Adrenal gland (tissue), 12 donors: ENCODE results near the gene EGFLAM. TPM values are rescaled to one million over a fixed set of nuclear protein-coding genes. Genes with fewer than 3 reads are reported as not detected.

Experiments
- DNase-seq, 7 donors: peaks; one replicate each; pipeline ENCODE4 v3.0.0-alpha.2; 2019 to 2020
- H3K27ac ChIP-seq, 5 donors: fragments of 200-600 bp; sonication (generic) in 4 of 5; 1 replicate in 3 of 5; 2 replicates in 2 of 5; pipeline versions ENCODE4 v1.5.1 to v1.8.0; 2016 to 2020; ENCODE audit warnings: mild to moderate bottlenecking in 1 of 5
- H3K27me3 ChIP-seq: fragments of 200-600 bp; 2 replicates; pipeline ENCODE4 v1.8.0; 2021
- H3K36me3 ChIP-seq, 2 donors: fragments of 200-600 bp; replicated peaks in 1 of 2; 1 replicate in 1 of 2; 2 replicates in 1 of 2; pipeline versions ENCODE4 v1.5.1 to v1.8.0; 2018 to 2022
- H3K4me1 ChIP-seq, 2 donors: fragments of 200-600 bp; replicated peaks in 1 of 2; 1 replicate in 1 of 2; 2 replicates in 1 of 2; pipeline versions ENCODE4 v1.5.1 to v1.8.0; 2018 to 2021
- H3K4me3 ChIP-seq, 4 donors: fragments of 200-600 bp; sonication (generic) in 3 of 4; one replicate each; pipeline ENCODE4 v1.5.1; 2016 to 2018
- H3K9me3 ChIP-seq, 3 donors: fragments of 200-600 bp; sonication (generic) in 1 of 3; replicated peaks in 1 of 3; 1 replicate in 2 of 3; 2 replicates in 1 of 3; pipeline versions ENCODE4 v1.5.1 to v1.8.0; 2016 to 2021
- CTCF ChIP-seq, 6 experiments: fragments of 450-650 bp in 4 of 6; fragments of 200-600 bp in 2 of 6; sonication (generic) in 1 of 6; IDR thresholded peaks; 1 replicate in 5 of 6; 2 replicates in 1 of 6; pipeline versions ENCODE4 v1.5.1 to v1.8.0; 2016 to 2021; ENCODE audit warnings: antibody characterized with exemption in 6 of 6, mild to moderate bottlenecking in 2 of 6, moderate library complexity in 1 of 6
- POLR2A ChIP-seq, 2 donors: fragments of 450-650 bp; IDR thresholded peaks; one replicate each; pipeline ENCODE4 v1.6.1; 2017; ENCODE audit warnings: antibody characterized with exemption in 2 of 2, mild to moderate bottlenecking in 2 of 2, moderate library complexity in 1 of 2
- WGBS, 4 donors: extraction: QIAGEN DNeasy Blood & Tissue Kit in 2 of 4; methylation state at CpG; one replicate each; pipeline versions ENCODE4 v1.1.5 to v1.1.7; 2013 to 2017; 5-methylcytosine and 5-hydroxymethylcytosine counted together
- intact Hi-C, 2 donors: fragments of 100-400 bp; cut with DNase I; formaldehyde crosslinking; loops; one replicate each; pipeline versions ENCODE4 v1.14.1 to v1.15.0; 2022 to 2023
- polyA plus RNA-seq, 3 donors: library from polyadenylated mRNA; stranded (reverse); fragments of 200-250 nt in 2 of 3; fragments of 350-450 nt in 1 of 3; fragmentation: Illumina TruSeq in 1 of 3; extraction: RNeasy Lipid Tissue Mini Kit (QIAGEN cat#74804) in 1 of 3; gene quantifications; one replicate each; pipeline ENCODE4 v1.2.3, GENCODE V29; 2013 to 2014
- total RNA-seq, 9 donors: library from RNA; depleted of rRNA in 4 of 9; stranded (reverse); fragments of >200 nt in 4 of 9; fragments of 120-200 nt in 1 of 9; fragmentation: NEBNext Ultra II Directional in 1 of 9; extraction: Animal tissue kit (Norgen Biotek cat#: 25700) in 1 of 9; gene quantifications; one replicate each; pipeline versions ENCODE4 v1.1.0 to v1.2.4, GENCODE V29; 2013 to 2023
- donor health status: healthy with polysubstance abuse.
- donor health status: Bipolar disorder and iron deficiency.
- donor health status: DM: yes; HTN: yes; CAD: no.
- donor health status: DM: no; HTN: no; CAD: no.
- donor health status: DM: no; HTN: no; CAD: no.
- donor health status: DM: yes; HTN: yes; CAD: no.

Gene EGFLAM
- total and polyA plus RNA-seq, 12 donors, result 4.4 to 29.0 (median 16.1) TPM

DNA sequence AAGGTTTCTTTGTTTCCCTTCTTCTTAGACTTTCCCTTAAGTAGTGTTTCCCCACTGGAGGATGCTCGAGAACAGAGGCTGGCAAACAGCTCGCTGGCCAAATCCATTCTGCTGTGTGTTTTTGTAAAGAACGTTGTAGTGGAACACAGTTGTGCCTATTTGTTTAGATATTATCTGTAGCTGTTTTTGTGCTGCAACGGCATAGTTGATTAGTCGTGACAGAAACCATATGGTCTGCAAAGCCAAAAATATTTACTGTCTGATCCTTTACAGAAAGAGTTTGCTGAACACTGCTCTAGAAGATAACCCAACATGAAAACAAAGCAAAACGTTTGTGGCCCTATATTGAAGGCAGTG, 47.0 kb upstream of the EGFLAM start:
- Histone ChIP-seq H3K4me3 (no peak overlapping the region), H3K4me1 (no peaks in the 10 kb centered on the region), H3K27me3 (no peaks in the 10 kb centered on the region), H3K36me3 (no peaks in the 10 kb centered on the region), H3K27ac (no peak overlapping the region), H3K9me3 (no peaks in the 10 kb centered on the region)
- TF ChIP-seq POLR2A (IDR thresholded peaks at IDR 0.05) (no peak), CTCF (IDR thresholded peaks at IDR 0.05) (no peak)
- no peak for DNase-seq
- 41 to 54% (median 50%) methylated on average over 6 of the region's 6 CpGs for WGBS, 4 donors
- intact Hi-C loops, result no loop called here

GRCh38 chr5:38212307-38212706, 46.1 kb upstream of the EGFLAM start:
- TF ChIP-seq POLR2A (IDR thresholded peaks at IDR 0.05) (no peak), CTCF (IDR thresholded peaks at IDR 0.05) (no peak)
- Histone ChIP-seq H3K36me3 (no peaks in the 10 kb centered on the region), H3K27ac (no peak overlapping the region), H3K27me3 (no peaks in the 10 kb centered on the region), H3K9me3 (no peaks in the 10 kb centered on the region), H3K4me3 (no peak overlapping the region), H3K4me1 (no peaks in the 10 kb centered on the region)
- DNase-seq, result no peak
- intact Hi-C loops, result no loop called here

DNA sequence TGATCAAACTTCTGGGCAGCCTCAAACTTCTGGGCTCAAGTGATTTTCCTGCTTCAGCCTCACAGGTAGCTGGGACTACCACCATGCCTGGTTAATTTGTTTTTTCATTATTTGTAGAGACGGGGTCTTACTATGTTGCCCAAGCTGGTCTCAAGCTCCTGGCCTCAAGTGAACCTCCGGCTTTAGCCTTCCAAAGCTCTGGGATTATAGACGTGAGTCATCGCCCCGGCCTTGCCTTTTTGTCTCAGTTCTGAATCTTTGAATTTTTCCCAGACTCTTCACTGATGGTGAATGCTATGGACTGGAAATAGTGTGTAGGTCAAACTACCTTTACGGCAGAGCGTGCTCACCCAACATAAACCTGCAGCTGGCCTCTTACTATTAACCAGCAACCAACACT, 32.3 kb upstream of the EGFLAM start:
- no peak for DNase-seq
- H3K4me1 ChIP-seq, result no peaks in the 10 kb centered on the region
- TF ChIP-seq CTCF (IDR thresholded peaks at IDR 0.05), result no peak
- TF ChIP-seq POLR2A (IDR thresholded peaks at IDR 0.05), result no peak
- no peaks in the 10 kb centered on the region for H3K27me3 ChIP-seq
- no peak overlapping the region for H3K27ac ChIP-seq
- no peak overlapping the region for H3K4me3 ChIP-seq
- H3K9me3 ChIP-seq, result no peaks in the 10 kb centered on the region
- WGBS, 4 donors, result 71 to 84% (median 74%) methylated on average over 7 of the region's 7 CpGs
- intact Hi-C loops, result no loop called here
- no peaks in the 10 kb centered on the region for H3K36me3 ChIP-seq

GRCh38 chr5:38228914-38229313, 29.4 kb upstream of the EGFLAM start:
- no peaks in the 10 kb centered on the region for H3K36me3 ChIP-seq
- no peaks in the 10 kb centered on the region for H3K27me3 ChIP-seq
- 79 to 87% (median 83%) methylated on average over 6 of the region's 6 CpGs for WGBS, 4 donors
- no peaks in the 10 kb centered on the region for H3K9me3 ChIP-seq
- no peak for DNase-seq
- no peak for TF ChIP-seq CTCF (IDR thresholded peaks at IDR 0.05)
- no peak for TF ChIP-seq POLR2A (IDR thresholded peaks at IDR 0.05)
- intact Hi-C loops, result no loop called here
- no peaks in the 10 kb centered on the region for H3K4me1 ChIP-seq
- no peak overlapping the region for H3K4me3 ChIP-seq
- H3K27ac ChIP-seq, result no peak overlapping the region
